Sciatic nerve (tissue), 2 donors: Measurements from ENCODE around the gene MAEL. TPM values are rescaled to one million over a fixed set of nuclear protein-coding genes. Genes with fewer than 3 reads are reported as not detected.

ENCODE experiments used
- ATAC-seq: fragments of 200-7000 bp; cut with Tn5 transposase; one replicate; pipeline ENCODE4 v1.9.1; 2020; ENCODE audit warnings: mild to moderate bottlenecking, moderate library complexity
- DNase-seq: peaks from one replicate; pipeline ENCODE4 v3.0.0-alpha.2; 2020; ENCODE audit warnings: low spot score
- intact Hi-C: fragments of 100-400 bp; cut with DNase I; formaldehyde crosslinking; loops from one replicate; pipeline ENCODE4 v1.14.2; 2022
- total RNA-seq: library from RNA; stranded (reverse); fragmentation: NEBNext Ultra II Directional; extraction: Animal tissue kit (Norgen Biotek cat#: 25700); gene quantifications from one replicate; pipeline ENCODE4 v1.2.1, GENCODE V29; 2021
- donor health status: DM: no; HTN: no; CAD: no.
- donor health status: DM: no; HTN: no; CAD: no.

MAEL gene
- total RNA-seq: 0.62 TPM

DNA sequence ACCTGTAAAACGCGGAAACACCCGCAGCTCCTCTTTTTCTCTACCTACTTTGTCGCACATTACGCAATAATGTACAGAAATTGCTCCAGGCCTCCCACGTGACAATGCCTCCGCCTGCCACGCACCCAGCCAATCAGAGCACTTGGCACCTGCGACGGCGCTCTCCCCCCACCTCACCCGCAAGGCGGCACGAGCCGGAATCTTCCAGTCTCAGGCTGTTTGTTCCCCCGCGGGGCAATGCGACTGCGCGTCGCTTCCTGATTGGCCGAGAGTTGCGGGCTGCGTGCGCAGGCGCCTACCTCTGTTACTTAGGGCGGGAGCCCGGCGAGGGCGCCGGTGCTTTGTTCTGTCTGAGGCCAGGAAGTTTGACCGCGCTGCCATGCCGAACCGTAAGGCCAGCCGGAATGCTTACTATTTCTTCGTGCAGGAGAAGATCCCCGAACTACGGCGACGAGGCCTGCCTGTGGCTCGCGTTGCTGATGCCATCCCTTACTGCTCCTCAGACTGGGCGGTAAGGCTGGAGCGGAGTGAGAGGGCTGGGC is at the start of gene MAEL:
Gene MAEL (plus strand): TSS at position 307 of the 542 bp plus-strand sequence. CDS start 73 bp downstream, at position 380.
- DNase-seq (no peak), ATAC-seq (no peak)
- intact Hi-C loops: no loop called here

DNA sequence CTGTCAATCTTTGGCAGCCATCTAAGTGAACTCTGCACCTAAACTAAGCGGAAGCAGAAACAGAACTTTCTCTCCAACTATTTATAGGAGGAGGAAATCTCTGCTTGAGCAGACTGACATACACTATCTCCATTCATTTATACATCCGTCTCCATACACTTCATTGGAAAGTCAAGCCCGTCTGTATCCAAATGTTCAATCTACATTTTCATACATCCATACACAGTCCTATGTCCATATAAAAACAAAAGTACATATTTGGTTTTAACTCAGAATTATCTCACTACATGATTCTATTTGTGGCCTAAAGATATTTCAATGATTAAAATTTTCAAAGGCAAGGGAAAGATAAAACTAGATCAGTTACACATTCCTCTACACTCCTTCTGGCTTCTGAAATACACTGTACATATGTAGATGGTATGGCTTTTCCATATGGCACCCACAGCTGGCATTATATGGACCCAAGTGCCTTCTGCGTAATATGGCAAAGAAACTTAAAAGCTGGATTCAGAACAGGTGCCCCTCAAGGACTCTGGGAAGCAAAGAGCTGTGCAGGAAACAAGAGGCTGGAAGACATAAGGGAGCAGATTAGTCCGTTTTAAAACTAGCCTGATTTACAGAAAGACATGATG is 49.2 kb upstream of the MAEL start:
- intact Hi-C loops: no loop called here
- DNase-seq (no peak), ATAC-seq (no peak)

DNA sequence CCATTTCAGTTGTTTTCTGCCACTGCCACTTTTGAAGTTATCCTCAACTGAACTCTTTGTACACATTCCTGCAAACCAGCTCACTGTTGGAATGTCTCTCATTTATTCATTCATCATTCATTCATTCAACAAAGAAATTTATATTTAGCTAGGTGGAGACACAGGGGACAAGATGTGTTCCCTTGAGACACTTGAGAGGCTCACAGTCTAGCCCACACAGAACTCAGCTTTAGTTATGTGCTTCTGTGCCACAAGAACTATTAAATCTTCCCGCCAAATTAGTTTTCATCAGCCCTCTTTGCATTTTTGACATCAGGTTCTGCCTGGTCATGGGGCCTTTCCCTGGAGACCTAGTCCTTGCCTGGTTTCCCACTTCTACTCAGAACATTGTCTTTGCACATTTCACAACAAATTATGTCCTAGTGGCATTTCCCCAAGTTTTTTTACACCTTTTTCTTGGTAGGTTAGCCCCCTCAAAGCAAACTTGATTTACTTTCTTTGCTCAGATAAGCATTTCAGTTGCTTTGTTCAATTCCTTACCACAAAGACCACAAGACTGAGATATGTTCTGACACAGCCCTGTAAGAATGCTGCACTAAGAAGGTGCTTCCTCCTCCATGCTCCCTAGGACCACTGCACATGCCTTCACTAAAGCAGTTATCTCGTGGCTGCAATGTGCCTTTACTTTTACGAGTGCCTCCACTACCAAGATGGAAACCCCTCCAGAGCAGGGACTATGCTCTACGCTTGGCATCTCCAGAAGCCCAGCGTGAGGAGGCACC is 44.7 kb upstream of the MAEL start:
- intact Hi-C loops: no loop called here
- no peak for DNase-seq
- no peak for ATAC-seq

DNA sequence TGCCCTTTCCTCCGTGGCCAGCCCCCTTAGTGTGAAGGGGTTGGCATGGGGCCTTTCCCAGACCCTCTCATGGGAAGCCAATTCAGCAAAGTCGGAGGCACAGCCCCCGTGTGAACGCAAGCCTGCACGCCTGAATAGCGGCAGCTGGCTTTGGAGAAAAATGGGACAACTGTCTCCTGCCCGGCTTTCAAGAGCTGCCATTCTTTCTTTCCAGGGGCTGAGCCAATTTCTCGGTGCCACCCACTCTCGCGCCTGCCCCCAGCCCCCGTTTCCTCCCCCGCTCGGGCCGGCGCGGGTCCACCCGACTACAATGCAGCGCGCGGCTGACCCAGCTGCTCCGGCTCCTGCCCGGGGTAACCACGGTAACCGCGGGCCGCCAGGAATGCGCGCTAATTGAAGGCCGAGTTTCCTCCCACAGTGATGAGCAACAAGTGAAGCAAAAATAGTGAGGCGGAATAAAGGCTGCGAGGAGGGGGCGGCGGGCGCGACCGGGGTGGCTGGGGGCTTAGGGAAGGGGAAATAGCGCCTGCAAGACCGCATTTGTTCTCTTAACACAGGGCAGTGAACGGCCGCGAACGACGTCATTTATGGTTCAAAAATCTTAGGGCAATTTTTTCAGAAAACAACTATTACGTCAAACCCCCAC is 41.6 kb upstream of the MAEL start:
- peak; percentile 92 for ATAC-seq
- DNase-seq: peak; percentile 82

DNA sequence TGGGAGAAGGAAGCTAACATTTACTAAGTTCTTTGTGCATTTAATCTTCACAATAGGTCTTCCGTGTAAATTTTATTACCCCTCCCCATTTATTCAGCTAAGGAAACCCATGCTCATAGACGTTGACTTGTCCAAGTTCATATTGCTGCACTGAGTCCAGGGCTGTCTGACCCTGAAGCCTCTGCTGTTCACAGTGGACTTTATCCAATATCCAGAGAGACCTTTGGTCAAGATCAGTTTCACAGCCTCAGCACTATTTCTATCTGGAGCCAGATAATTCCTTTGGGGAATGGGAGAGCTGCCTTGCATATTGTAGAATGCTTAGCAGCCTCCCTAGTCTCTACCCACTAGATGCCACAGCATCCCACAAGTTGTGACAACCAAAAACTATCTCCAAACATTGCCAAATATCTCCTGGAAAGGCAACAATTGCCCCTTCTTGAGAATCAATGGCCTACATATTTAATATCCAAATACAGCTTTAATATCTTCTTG is 40.2 kb upstream of the MAEL start:
- intact Hi-C loops: no loop called here
- DNase-seq: no peak
- no peak for ATAC-seq

More for the DNA sequence above, 41.6 kb upstream of the MAEL start:
- intact Hi-C loops: no loop called here

DNA sequence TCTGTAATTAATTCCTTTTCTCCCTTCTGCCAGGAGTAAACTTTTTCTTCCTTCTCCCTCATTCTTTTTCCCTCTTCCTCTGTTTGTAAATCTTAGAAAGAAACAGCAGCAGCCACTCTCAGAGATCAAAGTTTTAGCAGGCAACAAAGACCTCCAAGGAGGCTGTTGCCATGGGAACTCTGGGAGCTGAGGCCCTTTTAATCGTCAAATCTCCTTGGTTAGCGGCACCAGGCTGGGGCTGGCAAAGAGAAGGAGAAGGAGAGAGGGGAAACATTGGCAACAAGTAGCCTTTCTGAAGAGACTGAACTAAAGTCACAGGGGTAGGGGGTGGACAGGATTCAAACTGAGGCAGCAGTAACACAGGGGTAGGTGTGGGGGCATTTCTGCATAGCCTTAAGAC is 38.9 kb upstream of the MAEL start:
- intact Hi-C loops: no loop called here
- DNase-seq (no peak), ATAC-seq (no peak)

DNA sequence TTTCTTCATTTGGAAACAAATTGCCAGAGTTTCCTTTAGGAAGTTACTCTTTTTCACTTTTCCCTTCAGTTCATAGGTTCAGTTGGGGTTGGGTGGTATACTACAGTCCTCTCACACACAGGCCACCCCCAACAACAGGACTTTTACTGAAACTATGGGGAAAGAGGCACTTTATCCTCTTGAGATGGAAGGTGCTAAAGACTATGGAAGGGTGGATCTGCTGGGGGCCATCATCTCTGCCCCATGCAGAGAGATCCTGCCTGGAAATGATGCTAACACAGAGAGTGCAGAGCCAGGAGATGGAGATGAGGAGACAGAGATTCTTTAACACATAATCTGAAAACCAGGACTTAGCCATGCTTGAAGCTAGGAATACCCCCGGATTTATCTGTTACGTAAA is 38.0 kb upstream of the MAEL start:
- DNase-seq (no peak), ATAC-seq (no peak)
- intact Hi-C loops: no loop called here

DNA sequence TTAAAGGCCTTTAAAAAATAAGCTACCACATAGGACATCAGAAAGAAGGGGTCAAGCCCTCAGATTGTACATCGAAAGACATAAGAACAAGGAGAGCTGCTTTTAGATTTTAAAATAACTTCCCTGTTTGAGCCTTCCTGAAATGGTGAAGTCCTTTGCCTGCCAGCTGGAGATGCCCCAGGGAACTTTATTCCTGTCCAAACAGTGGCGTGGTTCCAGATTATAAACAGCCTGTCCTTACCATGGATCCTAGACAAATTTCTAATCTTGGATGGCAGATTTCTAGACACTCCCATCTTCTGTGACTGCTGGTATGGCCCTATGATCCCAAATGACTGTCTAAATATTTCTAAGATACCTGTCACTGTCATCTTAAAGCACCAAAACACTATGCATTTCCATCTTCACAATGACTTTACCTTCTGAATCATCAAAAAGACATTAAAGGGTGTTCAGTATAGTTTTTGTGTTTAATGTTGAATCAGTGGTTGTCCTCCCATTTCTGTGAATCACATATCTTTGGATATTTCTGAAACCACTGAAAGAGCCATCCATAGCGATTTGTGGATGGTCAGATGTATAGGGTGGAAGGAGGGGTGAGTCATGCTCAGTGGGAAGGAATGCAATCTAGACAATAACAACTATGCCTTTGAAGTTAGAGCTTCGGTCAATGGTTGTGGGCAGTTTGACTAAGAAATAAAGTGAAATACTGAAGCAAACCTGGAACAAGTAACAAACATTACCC is 36.9 kb upstream of the MAEL start:
- DNase-seq (no peak), ATAC-seq (no peak)
- intact Hi-C loops: no loop called here

DNA sequence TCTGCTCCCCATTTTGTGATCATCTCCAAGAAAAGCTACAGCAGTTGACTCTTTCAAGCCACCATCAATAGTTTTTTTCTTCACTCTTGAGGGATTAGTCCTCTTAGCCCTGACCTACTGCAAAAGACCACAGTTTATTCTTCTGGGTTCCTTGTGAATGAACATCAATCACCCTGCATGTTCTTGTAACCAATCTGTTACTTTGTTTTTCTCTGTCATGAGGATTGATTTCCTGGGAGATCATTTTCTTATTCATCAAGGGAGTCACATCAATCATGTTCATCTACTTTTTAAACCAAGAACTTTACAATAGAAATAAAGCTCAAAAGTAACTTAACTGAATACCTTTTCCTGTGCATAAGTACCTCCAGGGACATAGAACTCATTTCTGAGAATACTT is 35.6 kb upstream of the MAEL start:
- DNase-seq (no peak), ATAC-seq (no peak)
- intact Hi-C loops: no loop called here

DNA sequence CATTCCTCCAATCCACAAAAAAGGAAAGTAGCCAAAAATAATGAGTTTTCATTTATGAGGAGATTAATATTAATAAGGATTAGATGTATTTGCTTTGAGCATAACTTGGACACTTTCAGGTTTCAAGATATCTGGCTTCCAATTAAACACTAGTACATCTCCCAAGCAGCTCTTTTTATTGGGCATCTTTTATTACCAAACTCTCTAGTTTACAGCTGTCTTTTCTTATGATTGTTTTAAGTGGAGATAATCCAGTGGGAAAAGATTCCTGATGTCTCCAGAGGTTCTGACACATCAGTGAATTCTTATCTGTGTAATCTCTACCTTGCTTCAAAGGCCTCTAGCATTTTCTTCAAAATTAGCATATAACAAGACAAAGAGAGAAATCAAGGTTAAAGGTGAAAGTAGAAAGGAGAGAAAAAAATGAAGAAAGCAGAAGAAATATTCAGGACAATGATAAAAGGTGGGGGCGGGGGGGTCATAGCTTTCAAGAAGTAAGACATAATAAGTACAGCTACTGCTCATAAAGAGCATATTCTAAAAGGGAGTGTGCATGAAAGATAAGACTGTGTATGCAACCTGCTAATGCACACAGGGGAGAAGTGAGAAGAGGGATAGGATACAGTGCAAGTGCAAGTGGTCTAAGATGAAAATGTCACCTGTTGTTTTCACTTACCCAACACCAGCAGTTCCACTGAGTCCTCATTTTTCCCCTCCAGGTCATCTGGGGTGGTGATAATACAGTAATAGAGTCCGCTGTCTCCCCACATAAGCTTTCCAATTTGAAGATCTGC is 32.8 kb upstream of the MAEL start:
- ATAC-seq: no peak
- intact Hi-C loops: no loop called here
- no peak for DNase-seq

DNA sequence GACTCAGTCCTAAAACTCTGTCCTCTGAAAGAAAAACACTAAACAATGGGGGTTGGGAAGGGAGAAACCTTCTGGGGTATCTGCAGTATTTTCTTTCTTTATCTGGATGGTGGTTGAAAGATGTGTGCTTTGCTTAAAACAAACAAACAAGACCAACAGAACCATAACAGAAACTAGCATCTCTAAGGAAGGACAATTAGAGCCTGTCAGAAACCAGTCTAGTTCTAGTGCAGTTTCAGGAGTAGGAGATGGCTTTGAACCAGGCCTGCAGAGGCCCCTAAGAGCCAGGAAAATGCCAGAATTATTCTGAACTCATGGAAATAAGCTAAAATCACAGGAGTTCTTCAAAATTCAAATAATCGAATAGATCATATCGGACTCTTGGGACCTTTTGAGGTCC is 32.2 kb upstream of the MAEL start:
- intact Hi-C loops: no loop called here

DNA sequence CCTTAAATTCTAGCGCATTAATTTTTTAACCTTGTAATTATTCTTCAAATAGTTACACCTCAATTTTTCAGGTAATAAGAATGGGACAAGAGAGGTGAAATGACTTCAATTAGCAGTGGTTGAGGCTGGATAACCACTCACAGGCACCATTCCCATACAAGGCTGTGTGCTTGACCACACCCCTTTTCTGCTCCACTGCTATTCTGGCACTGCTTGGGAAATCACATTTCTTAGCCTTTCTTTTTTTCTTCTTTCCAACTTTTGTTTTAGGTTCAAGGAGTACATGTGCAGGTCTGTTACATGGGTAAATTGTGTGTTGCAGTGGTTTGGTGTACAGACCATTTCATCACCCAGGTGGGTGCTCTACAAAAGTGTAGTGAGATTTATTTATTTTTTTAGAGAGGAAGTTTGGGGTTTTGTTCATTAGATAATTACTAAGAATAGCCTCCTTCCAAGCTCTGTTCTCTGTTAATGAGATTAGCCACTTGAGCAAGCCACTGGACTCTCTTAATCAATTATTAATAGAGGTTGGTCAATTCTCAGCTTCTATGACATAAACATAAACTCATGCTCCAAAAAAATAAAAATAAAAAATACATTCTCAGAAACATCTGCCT is 28.1 kb upstream of the MAEL start:
- DNase-seq (no peak), ATAC-seq (no peak)
- intact Hi-C loops: no loop called here

More for the DNA sequence above, 32.2 kb upstream of the MAEL start:
- ATAC-seq (no peak), DNase-seq (no peak)

DNA sequence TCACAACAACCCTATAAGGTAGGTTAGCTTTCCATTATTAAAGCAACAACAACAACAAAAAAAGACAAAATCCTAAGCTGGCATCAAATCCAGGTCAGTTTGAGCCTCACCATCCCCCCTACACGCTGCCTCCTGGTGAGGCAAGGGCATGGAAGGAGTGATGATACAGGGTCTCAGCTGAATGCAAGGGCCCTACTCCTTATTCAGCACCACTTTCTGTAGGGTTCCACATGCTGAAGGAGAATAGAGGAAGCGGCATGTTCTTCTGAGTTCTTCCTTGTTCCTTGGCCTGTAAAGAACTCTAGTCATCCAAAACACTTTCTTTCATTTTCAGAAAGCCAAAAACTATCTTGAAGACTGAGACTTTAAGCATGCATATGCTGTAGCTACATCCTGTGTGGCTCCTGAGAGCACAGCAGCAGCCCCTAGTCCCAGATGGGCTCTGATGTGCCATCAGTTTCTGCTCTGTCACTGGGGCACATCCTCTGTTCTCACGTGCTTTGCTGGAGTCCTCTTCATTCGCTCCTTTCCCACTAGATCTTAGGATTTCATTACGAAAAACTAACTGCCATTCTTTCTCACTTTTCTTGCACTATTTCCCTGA is 19.9 kb upstream of the MAEL start:
- intact Hi-C loops: no loop called here
- ATAC-seq: no peak

DNA sequence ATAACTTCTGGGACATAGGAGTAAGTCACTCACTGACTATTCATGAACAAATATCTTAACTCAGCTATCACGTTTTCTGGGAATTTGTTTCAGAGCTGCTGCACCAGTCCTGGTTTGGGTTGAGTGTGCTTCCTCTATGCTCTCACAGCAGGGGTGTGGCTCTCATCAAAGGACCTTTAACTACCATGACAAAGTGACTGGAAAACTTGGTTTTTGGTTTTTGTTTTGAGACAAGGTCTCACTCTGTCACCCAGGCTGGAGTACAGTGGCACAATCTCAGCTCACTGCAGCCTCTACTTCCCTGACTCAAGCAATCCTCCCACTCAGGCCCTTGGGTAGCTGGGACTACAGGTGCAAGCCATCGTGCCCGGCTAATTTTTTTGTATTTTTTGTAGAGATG is 17.8 kb upstream of the MAEL start:
- intact Hi-C loops: no loop called here
- DNase-seq (no peak), ATAC-seq (no peak)

More for the DNA sequence above, 19.9 kb upstream of the MAEL start:
- no peak for DNase-seq

DNA sequence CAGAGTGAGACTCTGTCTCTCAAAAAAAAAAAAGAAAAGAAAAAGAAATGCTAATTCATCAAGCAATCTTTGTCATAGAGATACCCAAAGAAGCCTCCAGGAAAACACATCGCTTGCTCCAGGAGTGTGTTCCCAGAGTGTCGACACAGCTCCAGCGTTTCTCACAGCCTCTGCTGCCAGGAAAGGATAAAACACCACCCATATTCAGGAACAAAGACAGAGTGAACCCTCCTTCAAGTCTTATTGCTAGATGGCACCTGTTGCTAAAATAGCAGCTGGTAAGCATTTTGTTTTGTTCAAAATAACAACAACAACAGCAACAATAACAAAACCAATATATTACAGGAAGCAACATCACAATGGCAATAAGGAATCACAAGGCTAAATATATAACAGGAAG is 16.9 kb upstream of the MAEL start:
- intact Hi-C loops: no loop called here
- DNase-seq (no peak), ATAC-seq (no peak)

DNA sequence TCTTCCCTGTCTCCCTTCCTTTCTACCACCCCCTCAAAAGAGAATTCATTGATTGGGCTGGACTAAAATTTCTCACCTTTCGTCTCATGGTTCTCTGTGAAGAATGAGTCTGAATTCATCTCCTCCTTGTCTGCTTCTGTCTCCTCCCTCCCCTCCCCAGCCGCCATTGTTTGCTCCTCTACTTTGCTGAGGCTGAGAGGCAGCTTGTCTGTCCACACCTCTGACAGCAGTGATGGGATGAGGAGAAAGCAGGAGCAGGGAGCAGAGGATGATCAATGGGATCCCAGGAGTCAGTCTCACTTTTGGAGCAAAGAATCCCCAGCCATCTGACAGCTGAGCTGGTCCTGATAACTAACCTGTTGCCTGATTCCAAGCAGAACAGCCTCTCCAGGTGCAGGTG is 16.3 kb upstream of the MAEL start:
- no peak for DNase-seq

DNA sequence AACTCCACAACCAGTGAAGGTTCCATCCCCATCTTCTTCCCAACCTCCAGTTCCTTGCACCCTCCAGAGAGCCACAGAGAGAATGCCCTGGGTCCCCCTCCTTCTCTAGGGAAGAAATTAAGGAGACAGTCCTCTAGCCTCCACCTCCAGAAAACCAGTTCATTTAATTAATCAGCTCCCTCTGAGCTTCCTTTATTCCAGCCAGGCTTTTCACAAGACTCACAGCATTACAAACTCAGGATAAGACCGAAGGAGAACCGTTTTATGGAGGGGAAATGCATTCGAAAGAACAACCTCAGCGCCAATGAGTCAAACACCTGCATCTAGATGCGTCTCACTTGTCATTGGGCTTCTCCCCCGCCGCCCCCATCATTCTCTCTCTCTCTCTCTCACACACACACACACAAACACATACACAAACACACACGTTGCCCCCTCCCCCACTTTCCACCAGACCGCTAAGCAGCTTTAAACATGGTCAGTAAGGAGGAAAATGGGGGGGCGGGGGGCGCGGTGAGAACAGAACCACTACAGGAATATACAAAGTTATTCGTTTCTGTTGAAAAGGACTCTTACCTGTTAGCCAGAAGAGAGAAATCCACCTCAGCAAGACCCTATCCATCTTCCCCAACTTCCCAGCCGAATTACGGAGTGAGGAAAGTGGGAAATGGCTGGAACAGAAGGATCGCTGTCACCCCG is 14.3 kb upstream of the MAEL start:
- ATAC-seq: no peak
- DNase-seq: no peak
- intact Hi-C loops: loop anchor here (5.0 kb wide), 1 partner anchor 473 kb away; no protein-coding TSS in a partner anchor

More for the DNA sequence above, 16.3 kb upstream of the MAEL start:
- no peak for ATAC-seq
- intact Hi-C loops: no loop called here
